ENCODE measurements around the gene ADRA2C.

Gene ADRA2C

DNA sequence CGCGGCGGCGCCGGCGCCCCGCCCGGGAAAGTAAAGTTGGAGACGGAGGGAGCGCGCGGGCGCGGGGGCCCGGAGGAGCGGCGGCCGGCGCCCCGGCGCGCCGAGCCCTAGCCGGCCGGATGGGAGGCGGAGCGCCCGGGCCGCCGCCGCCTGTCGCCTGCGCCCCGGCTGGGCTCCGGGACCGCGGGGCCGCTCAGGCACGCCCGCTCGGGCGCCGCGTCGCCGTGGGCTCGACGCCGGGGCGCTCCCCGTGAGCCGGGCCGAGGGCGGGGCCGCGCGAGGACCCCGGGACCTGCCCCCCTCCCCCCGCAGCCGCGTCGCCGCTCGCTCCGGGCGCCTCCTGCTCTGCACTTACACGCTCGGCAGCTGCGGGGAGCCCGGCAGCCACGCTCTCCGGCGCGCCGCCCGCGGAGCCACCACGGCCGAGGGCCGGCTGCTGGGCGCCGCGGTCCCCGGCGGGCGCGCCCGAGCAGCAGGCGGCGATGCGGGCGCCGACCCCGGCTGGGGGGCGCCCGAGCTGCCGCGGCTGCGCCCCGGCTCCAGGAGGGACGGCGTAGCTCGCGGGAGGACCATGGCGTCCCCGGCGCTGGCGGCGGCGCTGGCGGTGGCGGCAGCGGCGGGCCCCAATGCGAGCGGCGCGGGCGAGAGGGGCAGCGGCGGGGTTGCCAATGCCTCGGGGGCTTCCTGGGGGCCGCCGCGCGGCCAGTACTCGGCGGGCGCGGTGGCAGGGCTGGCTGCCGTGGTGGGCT is at the start of gene ADRA2C:
Gene ADRA2C, plus strand, starts transcription at position 350 of the 749 bp plus-strand sequence. Its CDS starts 222 bp downstream, at position 572.
- DNase-seq (ENCODE audit: low spot score), result no peak

DNA sequence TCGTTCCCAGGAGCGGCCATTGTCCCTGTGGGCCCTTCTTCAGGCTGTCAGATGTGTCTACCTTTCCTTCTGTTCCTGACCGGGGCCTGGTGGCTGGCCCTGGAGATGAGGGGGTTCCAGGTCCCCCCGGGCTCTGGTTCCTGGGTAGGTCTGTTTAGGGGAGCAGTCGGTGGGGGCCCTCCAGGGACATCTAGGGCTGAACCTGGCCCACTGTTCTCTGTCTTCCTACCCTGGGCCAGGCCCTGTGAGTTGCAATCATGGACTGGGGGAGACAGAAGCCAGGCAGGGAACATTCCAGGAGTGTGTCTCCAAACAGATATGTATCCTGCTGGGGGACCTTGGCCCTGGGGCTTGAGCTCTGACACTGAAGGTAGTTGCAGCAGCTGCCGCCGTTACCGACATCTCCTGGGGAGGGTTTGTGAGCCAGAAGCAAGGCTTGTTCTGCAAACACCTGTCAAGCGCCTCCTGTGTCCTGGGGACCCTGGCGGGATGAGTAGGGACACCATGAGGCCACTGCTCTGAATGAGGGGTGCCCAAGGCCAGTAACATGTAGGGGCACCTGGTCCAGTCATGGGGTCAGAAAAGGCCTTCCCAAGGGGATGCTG is 49.5 kb upstream of the ADRA2C start:
- no peak for DNase-seq (ENCODE audit: low spot score)

DNA sequence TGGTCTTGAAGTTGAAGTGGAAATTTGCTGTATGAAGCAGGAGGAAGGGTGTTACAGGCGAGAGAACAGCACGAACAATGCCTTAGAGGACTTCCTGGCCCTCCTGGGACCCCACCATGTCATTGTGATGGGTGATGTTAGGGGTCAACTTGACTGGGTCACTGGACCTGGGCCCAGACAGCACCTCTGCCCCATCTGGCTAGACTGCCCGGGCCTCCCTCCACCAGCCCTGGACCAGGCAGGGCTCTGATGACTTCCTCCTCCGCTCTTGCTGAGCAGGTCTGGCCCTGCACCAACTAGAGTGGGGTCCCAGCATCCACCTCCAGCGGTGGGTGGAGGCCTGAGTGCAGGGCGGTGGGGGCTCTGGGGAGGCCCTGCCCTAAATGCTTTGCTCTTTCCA is 48.9 kb upstream of the ADRA2C start:
- DNase-seq (ENCODE audit: low spot score), result no peak

DNA sequence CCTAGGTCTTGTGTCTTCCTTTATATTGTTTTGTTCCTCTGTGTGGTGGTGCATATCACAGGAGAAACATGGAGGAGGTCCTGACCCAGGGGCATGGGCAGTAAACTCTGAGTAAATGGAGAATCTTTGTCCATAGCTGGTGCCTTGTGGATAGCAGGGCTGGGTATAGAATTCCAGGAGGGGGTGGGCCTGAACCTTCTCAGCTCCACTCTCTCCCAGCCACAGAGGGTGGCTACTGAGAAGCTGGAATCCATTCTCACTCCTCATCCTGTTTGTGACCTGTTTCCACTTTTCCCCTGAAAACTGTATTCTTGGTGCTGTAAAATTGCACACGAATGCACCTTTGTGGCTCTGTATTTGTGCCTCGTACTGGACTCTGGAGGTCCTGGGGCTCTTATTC is 47.7 kb upstream of the ADRA2C start:
- DNase-seq (ENCODE audit: low spot score), result no peak

DNA sequence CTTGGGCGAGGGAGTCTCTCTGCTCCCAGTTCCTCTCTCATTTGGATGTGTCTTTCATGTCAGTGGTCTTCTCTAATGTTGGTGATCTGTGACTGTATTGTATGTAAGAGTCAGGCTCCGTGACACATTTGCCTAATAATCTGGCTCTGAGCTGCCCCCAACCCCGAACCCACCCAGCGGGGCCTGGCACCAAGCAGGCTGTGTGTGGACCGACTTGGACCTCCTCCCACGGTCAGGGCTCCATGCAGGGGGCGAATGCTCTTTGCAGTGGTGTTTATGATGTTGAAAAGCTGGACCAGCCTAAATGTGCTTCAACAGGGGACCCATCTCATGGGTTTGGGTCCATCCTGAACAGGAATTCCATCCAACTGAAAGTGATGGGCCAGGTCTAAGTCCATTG is 47.0 kb upstream of the ADRA2C start:
- no peak for DNase-seq (ENCODE audit: low spot score)

DNA sequence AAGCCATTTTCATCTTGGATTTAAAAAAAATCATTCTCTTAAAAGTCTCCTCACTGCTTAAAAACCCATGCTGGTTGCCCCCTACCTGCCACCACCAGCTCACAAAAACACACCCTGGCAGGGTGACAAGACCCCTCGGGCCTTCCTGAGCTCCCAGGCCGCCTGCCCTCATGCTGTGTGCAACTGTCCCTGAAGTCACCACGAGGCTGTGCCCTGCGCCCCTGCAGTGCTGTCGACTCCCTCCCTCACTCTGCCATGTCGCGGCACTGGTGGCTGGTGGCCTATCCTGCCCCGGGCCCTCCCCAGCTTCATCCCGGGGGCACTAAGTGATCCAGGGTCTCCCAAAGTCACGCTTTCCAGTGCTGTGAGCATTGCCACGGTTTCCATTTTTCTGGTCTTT is 46.3 kb upstream of the ADRA2C start:
- no peak for DNase-seq (ENCODE audit: low spot score)

DNA sequence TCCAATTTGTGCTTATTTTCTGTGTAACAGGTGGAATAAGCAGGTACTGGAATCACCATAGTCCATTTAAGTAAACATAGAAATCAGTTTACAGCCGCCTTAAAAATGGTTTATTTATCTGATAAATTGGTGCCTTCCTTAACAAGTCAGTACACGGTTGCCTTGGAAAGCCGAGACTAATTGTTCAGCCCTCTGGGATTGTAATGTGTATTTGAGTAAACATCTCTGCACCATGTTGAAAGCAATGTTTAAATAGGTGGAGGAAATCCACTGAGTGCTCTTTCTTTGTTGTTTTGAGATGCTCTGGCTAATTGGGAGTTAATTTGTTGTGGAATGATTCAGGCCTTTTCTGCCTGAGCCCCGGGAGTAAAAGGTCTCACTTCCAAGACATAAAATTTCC is 45.7 kb upstream of the ADRA2C start:
- DNase-seq (ENCODE audit: low spot score), result no peak

DNA sequence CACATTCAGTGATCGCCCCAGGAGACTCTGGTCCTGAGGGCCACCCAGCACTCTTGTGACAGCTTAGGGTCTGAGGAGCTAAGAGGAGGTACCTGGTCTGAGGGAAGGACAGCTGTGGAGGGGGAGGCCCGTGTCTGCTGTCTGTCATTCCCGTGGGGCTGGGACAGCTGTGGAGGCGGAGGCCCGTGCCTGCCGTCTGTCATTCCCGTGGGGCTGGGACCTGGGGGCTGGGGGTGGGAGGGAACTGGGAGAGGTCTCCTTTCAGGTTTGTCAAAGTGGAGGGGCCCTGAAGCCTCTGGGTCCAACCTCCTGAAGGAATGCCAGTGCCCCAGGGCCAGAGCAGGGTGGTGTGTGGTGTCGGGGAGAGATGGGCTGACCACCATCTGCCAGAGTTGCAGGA is 45.0 kb upstream of the ADRA2C start:
- no peak for DNase-seq (ENCODE audit: low spot score)

DNA sequence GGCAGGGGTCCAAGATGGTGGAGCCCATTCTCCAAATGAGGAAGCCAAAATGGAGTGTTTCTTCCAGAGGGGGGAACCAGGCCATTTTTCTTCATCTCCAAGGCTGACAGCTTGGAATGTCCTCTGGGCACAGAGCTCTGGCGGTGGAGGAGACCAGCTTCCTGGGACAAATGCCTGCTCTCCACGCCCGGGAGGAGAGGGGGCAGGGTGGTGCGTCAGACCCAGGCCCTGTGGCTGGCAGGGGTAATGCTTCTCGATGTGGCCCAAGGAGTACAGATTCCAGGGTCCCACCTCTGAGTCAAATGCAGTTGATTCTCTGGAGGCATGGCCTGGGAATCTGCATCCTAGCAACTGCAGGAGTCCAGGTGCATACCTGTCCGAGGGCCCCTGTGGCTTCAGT is 44.6 kb upstream of the ADRA2C start:
- DNase-seq (ENCODE audit: low spot score), result no peak

DNA sequence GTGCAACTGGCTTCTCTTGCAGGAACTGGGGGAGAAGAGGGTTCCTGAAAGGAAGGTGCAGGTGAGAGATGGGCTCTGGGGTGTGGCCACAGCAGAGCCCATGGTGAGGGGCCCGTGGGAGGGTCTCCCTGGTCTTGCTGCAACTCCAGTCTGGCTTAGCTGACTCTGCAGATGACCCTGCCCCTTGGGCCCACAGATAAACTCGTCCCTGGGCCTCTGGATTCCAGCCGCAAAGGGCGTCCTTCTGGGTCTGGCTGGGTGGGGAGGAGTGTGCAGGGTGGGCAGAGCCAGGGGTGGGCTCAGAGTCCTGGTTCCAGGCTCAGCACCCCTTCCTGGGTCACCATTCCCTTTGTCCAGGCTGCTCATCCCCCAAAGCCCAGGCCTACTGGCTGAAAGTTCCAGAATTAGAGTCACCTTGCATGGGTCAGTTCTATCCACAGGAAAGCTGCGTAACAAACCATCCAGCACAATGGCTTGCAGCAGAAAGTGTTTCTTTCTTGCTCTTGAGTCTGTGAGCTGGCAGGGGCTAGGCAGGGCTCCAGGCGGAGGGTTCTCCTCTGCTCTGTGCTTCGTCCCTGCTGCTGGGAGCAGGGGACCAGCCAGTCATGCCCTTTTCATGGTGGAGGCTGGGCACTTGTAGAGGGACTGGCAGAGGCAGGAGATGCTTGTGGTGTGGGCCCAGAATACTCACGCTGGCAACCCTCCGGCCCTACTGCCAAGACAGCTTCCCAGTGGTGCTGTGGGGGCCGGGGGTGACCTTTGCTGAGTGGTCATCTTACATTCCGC is 43.5 kb upstream of the ADRA2C start:
- no peak for DNase-seq (ENCODE audit: low spot score)

DNA sequence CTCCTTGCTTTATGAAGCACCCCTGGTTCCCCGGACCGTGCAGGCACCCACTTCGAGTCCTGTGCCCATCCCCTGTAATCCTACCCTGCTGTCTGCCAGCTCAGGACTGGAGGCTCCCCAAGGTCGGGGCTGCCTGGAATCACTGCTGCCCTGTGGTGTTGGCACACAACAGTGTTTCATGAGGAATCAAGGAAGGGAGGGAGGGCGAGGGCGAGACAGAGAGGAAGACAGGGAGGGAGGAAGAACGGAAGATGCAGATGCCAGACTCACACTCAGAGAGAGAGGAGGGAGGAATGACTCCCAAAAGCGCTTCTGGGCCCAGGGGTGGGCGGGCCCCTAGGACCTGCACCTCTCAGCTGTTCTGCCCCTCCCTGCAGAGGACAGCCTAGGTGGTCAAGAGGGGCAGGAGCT is 42.9 kb upstream of the ADRA2C start:
- DNase-seq (ENCODE audit: low spot score), result no peak

DNA sequence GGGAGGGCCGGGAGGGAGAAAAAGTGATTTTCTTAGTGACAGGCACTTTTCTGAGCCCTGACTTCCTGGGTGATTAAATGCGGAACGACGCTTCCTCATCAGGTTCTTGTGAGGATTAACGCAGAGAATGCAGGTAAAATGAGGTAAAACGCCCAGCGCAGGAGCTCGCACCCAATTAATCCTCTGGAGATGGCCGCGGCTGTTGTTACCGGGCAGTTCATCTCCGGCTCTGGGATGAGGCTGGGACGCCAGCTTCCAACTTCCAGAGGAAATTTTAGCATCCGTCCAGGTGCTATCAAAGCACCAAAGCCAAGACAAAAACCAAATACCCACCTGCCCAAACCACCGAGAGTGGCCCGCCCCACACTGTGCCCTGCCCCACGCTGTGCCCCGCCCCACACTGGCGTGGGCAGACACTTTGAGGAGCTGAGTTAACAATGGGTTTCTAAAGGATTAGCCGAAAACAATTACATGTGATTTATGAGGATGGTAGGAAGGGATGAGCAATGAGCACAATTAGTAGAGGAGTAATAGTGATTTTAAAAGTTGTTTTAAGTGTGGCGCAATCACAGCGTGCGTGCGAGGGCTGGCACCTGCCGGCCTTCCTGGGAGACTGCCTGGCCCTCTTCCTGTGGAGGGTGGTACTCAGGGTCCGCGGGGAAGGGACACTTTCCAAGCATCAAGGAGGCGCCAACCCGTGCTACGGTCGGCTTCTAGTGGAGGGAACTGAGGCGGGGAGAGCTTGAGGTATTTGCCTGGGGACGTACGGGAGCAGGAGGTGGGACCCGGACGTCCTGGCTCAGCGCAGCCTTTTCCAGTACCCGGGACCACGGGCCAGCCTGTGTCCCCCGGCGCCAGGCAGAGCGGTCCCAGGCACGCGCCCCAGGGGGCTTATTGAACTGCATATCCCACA is 41.6 kb upstream of the ADRA2C start:
- DNase-seq (ENCODE audit: low spot score), result no peak

DNA sequence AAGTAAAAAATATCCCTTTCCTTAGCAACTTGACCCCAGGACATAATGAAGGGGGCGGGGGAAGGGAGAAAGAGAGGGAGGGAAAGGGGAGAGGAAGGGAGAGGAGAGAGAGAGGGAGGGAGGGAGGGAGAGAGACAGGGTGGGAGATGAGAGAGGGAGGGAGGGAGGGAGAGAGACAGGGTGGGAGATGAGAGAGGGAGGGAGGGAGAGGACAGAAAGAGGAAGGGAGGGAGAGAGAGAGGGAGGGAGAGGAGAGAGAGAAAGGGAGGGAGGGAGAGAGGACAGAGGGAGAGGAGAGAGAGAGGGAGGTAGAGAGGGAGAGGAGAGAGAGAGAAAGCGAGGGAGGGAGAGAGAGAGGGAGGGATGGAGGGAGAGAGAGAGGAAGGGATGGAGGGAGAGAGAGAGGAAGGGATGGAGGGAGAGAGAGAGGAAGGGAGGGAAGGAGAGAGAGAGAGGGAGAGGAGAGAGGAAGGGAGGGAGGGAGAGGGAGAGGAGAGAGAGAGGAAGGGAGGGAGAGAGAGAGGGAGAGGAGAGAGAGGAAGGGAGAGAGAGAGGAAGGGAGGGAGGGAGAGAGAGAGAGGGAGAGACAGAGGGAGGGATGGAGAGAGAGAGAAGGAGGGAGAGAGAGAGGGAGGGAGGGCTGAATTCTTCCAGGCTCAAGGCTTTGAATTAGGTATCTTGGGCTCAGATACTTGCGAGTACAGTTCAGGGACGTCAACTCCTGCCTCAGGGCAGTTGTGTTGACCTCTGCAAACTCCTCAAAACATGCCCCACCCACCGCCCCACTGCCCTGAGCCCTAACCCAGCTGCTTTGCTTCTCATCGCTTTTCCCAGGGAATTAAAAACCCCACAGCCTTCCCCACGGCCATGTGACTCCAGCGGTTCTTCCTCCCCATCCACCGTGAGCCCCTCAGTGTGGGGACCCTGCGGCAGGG is 40.0 kb upstream of the ADRA2C start:
- DNase-seq (ENCODE audit: low spot score), result no peak

DNA sequence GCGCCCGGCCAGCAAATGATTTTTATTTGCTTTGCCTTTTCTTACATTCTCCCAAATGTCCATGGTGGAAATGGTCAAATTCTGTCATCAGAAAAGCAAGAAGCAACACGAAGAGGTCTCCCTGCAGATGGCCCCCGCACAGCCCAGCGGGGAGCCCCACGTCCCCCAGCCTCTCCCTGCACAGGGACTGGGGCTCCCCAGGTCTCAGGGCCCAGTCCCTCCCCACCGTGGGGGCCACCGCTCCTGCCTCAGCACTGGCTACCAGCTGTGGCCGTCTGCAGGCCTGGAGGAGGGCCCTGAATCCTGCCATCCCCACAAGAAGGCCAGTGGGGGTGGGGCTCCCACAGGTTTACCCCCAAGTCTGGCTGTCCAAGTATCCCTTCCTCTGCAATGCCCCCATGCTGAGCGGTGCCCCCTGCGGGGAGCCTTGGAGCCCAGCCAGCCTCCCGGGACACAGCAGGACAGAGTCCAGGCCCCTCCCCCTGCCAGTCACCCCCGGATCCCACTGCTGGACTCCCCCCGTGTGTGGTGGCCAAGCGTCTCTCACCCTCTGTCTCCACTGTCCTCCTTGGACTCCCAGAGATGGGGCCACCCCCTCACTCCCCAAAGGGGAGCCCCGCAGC is 38.2 kb upstream of the ADRA2C start:
- DNase-seq (ENCODE audit: low spot score), result no peak

DNA sequence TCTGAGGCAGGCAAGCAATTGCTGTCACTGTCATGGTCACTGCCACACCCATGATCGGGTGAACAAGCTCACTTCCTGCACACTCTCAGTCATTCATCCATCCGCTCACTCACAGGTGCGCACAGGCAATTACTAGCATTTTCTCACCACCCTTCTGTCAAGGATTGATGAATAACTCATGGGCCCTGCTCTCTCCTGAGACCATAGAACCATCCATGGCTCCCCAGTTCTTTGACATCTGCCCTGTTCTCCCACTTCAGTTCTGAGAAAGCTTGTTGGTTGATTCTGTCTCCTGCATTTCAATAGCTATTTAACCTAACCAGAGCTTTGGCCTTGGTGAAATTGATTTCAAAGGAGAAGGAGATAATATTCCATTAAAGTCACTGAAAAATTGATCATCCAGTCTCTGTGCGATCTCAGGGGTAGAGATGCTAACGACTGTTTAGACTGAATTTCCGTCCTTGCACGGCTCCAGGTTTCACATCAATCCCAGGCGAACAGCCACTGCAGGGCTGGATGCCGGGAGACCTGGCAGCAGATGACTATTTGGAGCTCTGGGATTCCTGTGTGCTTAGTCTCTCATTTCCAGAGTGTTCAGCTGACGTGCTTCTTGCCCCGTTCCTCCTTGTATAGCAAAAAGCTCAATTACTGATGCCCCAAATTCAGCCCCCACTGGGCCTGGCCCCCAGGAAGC is 36.9 kb upstream of the ADRA2C start:
- no peak for DNase-seq (ENCODE audit: low spot score)

DNA sequence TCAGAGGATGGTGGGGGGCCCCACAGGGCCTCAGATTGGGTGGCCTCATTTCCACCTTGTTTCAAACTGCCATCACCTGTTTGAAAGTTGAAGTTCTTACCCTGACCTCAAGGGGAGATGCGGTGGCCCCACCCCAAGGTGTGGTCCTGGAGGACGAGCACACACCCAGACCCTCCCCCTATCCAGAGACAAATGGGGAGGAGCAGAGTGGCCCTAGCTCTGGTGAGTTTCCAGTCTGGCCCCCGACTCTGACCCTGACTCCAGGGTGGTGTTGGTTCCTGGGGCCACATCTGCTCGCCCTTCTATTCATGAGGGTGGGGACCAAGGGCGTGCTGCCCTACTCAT is 36.3 kb upstream of the ADRA2C start:
- DNase-seq (ENCODE audit: low spot score), result no peak

DNA sequence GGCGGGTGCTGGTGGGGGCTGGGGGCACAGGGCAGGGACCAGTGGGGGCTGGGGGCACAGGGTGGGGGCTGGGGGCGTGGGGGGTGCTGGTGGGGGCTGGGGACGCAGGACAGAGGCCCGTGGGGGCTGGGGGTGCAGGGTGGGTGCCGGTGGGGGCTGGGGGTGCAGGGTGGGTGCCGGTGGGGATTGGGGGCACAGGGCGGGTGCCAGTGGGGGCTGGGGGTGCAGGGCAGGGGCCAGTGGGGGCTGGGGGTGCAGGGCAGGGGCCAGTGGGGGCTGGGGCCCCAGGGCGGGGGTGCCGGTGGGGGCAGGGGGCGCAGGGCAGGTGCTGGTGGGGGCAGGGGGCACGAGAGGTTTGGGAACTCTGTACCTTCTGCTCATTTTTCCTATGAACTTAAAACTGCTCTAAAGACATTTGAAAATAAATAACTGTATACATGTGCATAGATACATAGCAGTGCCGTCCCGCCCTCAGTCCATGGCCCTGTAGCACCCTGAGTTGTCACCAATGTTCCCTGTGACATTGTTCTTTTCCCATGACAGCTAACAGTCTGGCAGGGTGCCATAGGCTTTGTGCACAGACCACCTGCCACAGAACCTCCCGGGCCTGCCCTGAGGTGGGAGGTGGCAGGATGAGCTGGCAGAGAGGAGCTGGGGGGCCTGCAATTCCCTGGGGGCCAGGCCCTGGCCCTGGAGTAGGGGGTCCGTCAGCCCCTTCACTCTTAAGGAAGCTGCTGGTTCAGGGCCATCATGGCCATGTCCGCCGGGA is 35.6 kb upstream of the ADRA2C start:
- no peak for DNase-seq (ENCODE audit: low spot score)

DNA sequence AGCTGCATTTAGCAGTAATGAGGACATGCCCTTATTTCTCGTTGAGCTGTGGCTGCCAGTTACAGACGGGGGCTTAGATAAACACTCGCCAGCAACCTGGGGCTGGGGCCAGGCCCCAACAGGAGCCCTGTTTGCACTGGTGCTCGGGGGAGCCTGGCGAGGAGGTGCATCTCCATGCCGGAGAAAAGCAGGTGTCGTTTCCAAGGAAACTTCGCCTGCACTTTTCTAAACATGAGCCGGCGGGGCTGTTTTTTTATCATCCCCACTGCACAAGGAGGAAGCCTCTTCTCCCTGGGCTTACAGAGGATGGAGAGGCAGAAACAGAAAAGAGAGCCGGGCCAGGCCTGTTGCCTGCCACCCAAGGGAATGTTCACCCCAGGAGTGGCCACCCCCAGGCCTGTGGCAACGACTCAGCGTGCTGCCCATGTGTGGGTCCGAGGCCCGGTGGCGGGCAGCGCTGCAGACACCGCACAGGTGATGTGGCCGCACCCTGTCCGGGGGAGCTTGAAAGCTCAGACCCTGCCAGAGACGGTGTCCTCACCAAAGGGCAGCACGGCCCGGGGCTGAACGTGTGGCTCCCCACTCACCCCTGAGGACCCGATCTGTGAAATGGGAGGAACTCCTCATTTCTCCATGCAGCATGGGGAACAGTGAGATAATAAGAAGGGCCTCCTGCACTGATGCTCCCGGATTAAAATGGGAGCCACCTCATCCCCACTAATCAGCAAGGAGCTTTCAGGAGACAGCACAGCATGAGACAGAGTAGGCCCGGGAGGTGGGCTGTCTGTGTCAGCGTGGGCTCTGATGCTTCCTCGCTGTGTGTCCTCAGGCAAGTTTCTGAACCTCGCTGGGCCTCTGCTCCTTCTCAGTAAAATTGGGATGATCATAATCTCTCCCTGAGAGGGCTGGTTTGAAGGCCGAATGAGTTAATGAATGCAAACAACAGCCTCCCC is 33.8 kb upstream of the ADRA2C start:
- no peak for DNase-seq (ENCODE audit: low spot score)

All from COLO829 (cell line).